Measurements from ENCODE around the gene C2orf15. TPM values are rescaled to one million over a fixed set of nuclear protein-coding genes. Genes with fewer than 3 reads are reported as not detected.

Gene C2orf15
- total and polyA plus RNA-seq, 9 of the 15 experiments (the other 6 are each of a cell fraction or from before 2014, with no cell fraction given): 0.04 to 0.27 (median 0.15) TPM; not detected in 1

- no peak overlapping the region for H3K4me3 ChIP-seq
- H3K9me1 ChIP-seq (ENCODE audit: control insufficient read depth, insufficient read depth, low read length): peaks cover 5% of the 10 kb centered on the region
- no peak overlapping the region for H3K9ac ChIP-seq (ENCODE audit: insufficient read depth in 1 of 2, low read depth in 2 of 2, low read length in 2 of 2)
- H2AFZ ChIP-seq (ENCODE audit: low read depth, low read length): no peak overlapping the region
- H3K27me3 ChIP-seq (ENCODE audit: control insufficient read depth in 2 of 2, insufficient read depth in 2 of 2, low read length in 2 of 2): no peaks in the 10 kb centered on the region
- CTCF ChIA-PET (ENCODE audit: low intra/inter-chr PET ratio): no interaction called here
- no peaks in the 10 kb centered on the region for H3K9me3 ChIP-seq (replicated peaks; ENCODE audit: control insufficient read depth, insufficient read depth, low read depth, low read length)
- ATAC-seq: no peak
- no peak overlapping the region for H3K27ac ChIP-seq (ENCODE audit: extremely low read depth, low read depth, low read length)
- POLR2A ChIA-PET: interaction anchor here (1.0 kb wide), 1 partner anchor 113 kb away, joined by 3 read pairs; no protein-coding TSS in a partner anchor
- in situ Hi-C loops (cut with MboI): no loop called here
- 92% methylated on average over 6 of the region's 6 CpGs for WGBS (ENCODE audit: insufficient coverage, low coverage, missing lambda C conversion rate)
- no peak for DNase-seq (ENCODE audit: extremely low read depth in 1 of 4, low spot score in 3 of 4)
- peaks cover 0 to 13% of the 10 kb centered on the region in 2 experiments for H3K4me1 ChIP-seq (replicated peaks in 1 of 2; ENCODE audit: control insufficient read depth in 2 of 2, insufficient read depth in 2 of 2, low read length in 2 of 2)
- BruUV-seq (replicated peaks): no TSS peak
- TF ChIP-seq ID3 (CRISPR knock-in tag; IDR thresholded peaks at IDR 0.05) (no peak), ID3 (tag; IDR thresholded peaks at IDR 0.05) (no peak), TRIM24 (IDR thresholded peaks at IDR 0.05) (no peak), CREBBP (IDR thresholded peaks at IDR 0.05; ENCODE audit: low read depth, low read length) (no peak)
- H3K36me3 ChIP-seq (ENCODE audit: control insufficient read depth, insufficient read depth, low read length): peaks cover 53% of the 10 kb centered on the region
- H4K20me1 ChIP-seq (replicated peaks; ENCODE audit: control insufficient read depth, insufficient read depth, low read length): no peaks in the 10 kb centered on the region
- no peak overlapping the region for H3K4me2 ChIP-seq (ENCODE audit: insufficient read depth, low read length)
- intact Hi-C loops (cut with micrococcal nuclease): no loop called here
- peaks cover 91% of the 10 kb centered on the region for H3K79me2 ChIP-seq (ENCODE audit: control insufficient read depth, insufficient read depth, low read length)
- FAIRE-seq: no peak
Measured at GRCh38 chr2:99184811-99185210, 43.3 kb downstream of the C2orf15 start.

GRCh38 chr2:99187011-99187410 lies 45.5 kb downstream of the C2orf15 start:
- ChIA-PET POLR2A (no interaction called here), CTCF (ENCODE audit: low intra/inter-chr PET ratio) (no interaction called here)
- H3K27me3 ChIP-seq (ENCODE audit: control insufficient read depth in 2 of 2, insufficient read depth in 2 of 2, low read length in 2 of 2): no peaks in the 10 kb centered on the region
- peaks cover 5% of the 10 kb centered on the region for H3K9me1 ChIP-seq (ENCODE audit: control insufficient read depth, insufficient read depth, low read length)
- H3K9me3 ChIP-seq (replicated peaks; ENCODE audit: control insufficient read depth, insufficient read depth, low read depth, low read length): no peaks in the 10 kb centered on the region
- no peak overlapping the region for H2AFZ ChIP-seq (ENCODE audit: low read depth, low read length)
- no peak overlapping the region for H3K4me3 ChIP-seq
- BruUV-seq (replicated peaks): no TSS peak
- H4K20me1 ChIP-seq (replicated peaks; ENCODE audit: control insufficient read depth, insufficient read depth, low read length): no peaks in the 10 kb centered on the region
- in situ Hi-C loops (cut with MboI) (no loop called here), intact Hi-C loops (cut with micrococcal nuclease) (no loop called here)
- H3K27ac ChIP-seq (ENCODE audit: extremely low read depth, low read depth, low read length): no peak overlapping the region
- H3K4me2 ChIP-seq (ENCODE audit: insufficient read depth, low read length): no peak overlapping the region
- peaks cover 74% of the 10 kb centered on the region for H3K36me3 ChIP-seq (ENCODE audit: control insufficient read depth, insufficient read depth, low read length)
- no peak for FAIRE-seq
- no peak for ATAC-seq
- no peak overlapping the region for H3K9ac ChIP-seq (ENCODE audit: insufficient read depth in 1 of 2, low read depth in 2 of 2, low read length in 2 of 2)
- H3K79me2 ChIP-seq (ENCODE audit: control insufficient read depth, insufficient read depth, low read length): peaks cover 80% of the 10 kb centered on the region
- DNase-seq (ENCODE audit: extremely low read depth in 1 of 4, low spot score in 3 of 4): no peak
- H3K4me1 ChIP-seq (replicated peaks in 1 of 2; ENCODE audit: control insufficient read depth in 2 of 2, insufficient read depth in 2 of 2, low read length in 2 of 2): peaks cover 0 to 10% of the 10 kb centered on the region in 2 experiments; a peak in 4 of 5 replicates
- no peak for TF ChIP-seq ZFP91 (CRISPR knock-in tag; IDR thresholded peaks at IDR 0.05)
- no peak for TF ChIP-seq E2F1 (CRISPR knock-in tag; IDR thresholded peaks at IDR 0.05)
- TF ChIP-seq ZNF133 (CRISPR knock-in tag; IDR thresholded peaks at IDR 0.05): no peak
- no peak for TF ChIP-seq ZNF644 (tag; IDR thresholded peaks at IDR 0.05; ENCODE audit: low read depth)
- no peak for TF ChIP-seq ETS1 (conservative IDR thresholded peaks at IDR 0.05; ENCODE audit: control insufficient read depth, low read depth, low read length)
- no peak for TF ChIP-seq ATF6 (CRISPR knock-in tag; IDR thresholded peaks at IDR 0.05)
